HG02571 (cell line): Measurements from ENCODE around the gene ECHDC3.

Experiments
- ATAC-seq: cut with Tn5 transposase; IDR thresholded peaks from one replicate; pipeline ENCODE4 v1.9.1; 2021; ENCODE audit warnings: mild to moderate bottlenecking, moderate library complexity; ENCODE audit not compliant: unreplicated experiment

Gene ECHDC3

DNA sequence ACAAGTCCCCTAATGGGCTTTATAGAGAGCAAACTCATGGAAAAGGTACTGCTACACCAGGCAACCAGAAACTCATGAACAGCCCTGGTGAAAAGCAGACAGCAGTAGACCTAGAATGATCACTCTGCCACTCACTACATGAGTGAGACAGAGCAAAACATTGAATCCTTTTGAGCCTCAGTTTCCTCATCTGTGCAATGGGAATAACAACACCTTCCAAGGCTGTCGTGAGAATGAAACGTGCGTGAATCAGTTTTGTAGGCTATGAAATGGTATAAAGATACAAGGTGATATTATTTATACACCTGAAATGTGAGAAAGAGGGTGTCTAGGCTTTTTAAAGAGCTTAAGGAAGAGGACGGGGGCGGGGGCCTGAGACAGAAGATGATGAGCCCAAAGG lies 66.6 kb downstream of the ECHDC3 start:
- ATAC-seq: no peak

GRCh38 chr10:11810313-11810766 lies 68.2 kb downstream of the ECHDC3 start:
- no peak for ATAC-seq

GRCh38 chr10:11810973-11811372 lies 68.8 kb downstream of the ECHDC3 start:
- ATAC-seq: no peak

DNA sequence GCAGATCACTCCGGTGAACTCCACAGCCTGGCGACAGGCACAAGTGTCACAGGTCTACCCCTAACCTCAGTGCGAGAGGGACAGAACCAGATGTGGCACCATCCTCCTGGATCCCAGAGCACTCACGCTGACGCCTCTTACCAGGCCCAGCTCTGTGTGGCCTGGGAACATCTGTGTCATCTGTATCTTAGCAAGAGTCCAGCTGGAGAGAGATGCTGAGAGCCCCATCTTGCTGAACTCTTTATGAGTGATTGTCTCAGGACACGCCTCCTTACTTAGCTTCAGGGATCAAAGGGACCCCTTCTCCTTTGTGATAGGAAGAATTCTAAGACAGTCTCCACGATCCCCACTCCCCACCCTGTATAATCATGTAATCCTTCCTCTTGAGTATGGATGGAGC lies 71.0 kb downstream of the ECHDC3 start:
- no peak for ATAC-seq
